Thymus (tissue), 11 donors: ENCODE results near the gene PRDM11. TPM values are rescaled to one million over a fixed set of nuclear protein-coding genes. Genes with fewer than 3 reads are reported as not detected.

Experiments used
- DNase-seq, 9 donors: peaks; one replicate each; pipeline ENCODE4 v3.0.0-alpha.2; 2013; ENCODE audit warnings: low spot score in 9 of 9, low read depth in 6 of 9, missing footprints in 1 of 9
- H3K27ac ChIP-seq, 2 donors: one replicate each; pipeline ENCODE4 v1.5.1; 2013; ENCODE audit warnings: control low read depth in 1 of 2, low read depth in 1 of 2, low read length in 1 of 2, mild to moderate bottlenecking in 1 of 2, moderate library complexity in 1 of 2
- H3K27me3 ChIP-seq, 2 donors: one replicate each; pipeline ENCODE4 v1.5.1; 2013; ENCODE audit warnings: low read length in 1 of 2; ENCODE audit not compliant: control insufficient read depth in 2 of 2, insufficient read depth in 1 of 2
- H3K36me3 ChIP-seq, 2 donors: one replicate each; pipeline ENCODE4 v1.5.1; 2013; ENCODE audit warnings: low read length in 1 of 2, mild to moderate bottlenecking in 1 of 2, moderate library complexity in 1 of 2; ENCODE audit not compliant: control insufficient read depth in 2 of 2, insufficient read depth in 2 of 2
- H3K4me1 ChIP-seq, 2 donors: one replicate each; pipeline ENCODE4 v1.5.1; 2013; ENCODE audit warnings: low read length in 2 of 2; ENCODE audit not compliant: control insufficient read depth in 2 of 2, insufficient read depth in 2 of 2
- H3K4me3 ChIP-seq, 2 donors: one replicate each; pipeline ENCODE4 v1.5.1; 2013; ENCODE audit warnings: low read length in 2 of 2, control low read depth in 1 of 2, mild to moderate bottlenecking in 1 of 2
- H3K9me3 ChIP-seq, 2 donors: one replicate each; pipeline ENCODE4 v1.5.1; 2013; ENCODE audit warnings: low read length in 1 of 2, mild to moderate bottlenecking in 1 of 2; ENCODE audit not compliant: control insufficient read depth in 2 of 2, insufficient read depth in 1 of 2
- WGBS: extraction: QIAGEN DNeasy Blood & Tissue Kit; methylation state at CpG from one replicate; pipeline ENCODE4 v1.1.7; 2013; 5-methylcytosine and 5-hydroxymethylcytosine counted together
- polyA plus RNA-seq: library from polyadenylated mRNA; stranded (reverse); fragments of 200-250 nt; gene quantifications from one replicate; pipeline ENCODE4 v1.2.3, GENCODE V29; 2013
- total RNA-seq: library from RNA; stranded (reverse); fragments of 120-200 nt; gene quantifications from one replicate; pipeline ENCODE4 v1.2.4, GENCODE V29; 2013
- donor health status: healthy.

Gene PRDM11
- total and polyA plus RNA-seq, 2 donors: 2.1 to 2.5 TPM

DNA sequence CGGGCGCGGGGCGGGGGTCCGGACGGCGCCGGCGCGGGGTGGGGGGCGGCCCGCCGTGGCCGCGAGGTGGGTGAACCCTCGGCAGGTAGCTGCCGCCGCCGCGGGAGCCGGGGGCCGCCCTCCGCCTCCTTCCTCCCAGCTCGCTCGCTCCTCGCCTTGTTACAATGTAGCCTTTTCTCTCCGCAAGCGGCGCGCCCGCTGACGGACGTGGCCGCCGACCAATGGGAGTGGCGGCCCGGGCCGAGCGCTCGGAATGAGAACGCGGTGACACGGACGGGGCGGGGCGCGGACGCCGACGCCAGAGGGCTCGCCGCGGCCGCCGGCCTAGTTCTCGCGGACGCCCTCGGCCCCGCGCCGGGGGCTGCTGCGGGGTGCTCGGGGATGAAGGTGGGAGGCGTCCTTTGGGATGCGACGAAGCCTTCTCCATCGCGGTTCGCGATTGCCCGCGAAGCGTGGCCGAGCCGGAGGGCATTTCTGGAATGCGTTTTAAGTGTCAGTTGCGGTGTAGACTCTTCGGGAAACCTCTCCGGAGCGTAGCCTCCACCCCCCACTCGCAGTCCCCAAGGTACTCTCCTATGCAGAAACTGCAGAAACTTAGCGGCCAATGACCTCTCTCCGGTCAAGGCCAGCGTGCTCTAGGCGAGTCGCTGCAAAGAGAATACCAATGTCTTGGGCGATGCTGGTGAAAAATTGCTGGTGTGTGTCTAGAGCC is 734 bp downstream of the PRDM11 start:
- Histone ChIP-seq H3K36me3 (no peaks in the 10 kb centered on the region), H3K27me3 (peaks cover 18 to 39% of the 10 kb centered on the region in 2 donors), H3K4me1 (peaks cover 14 to 17% of the 10 kb centered on the region in 2 donors), H3K9me3 (no peaks in the 10 kb centered on the region), H3K4me3 (peak overlapping the region; percentile 63 to 69), H3K27ac (peak overlapping the region; percentile 47 to 55)
- under 1% methylated on average over 88 of the region's 88 CpGs for WGBS
- peak; percentile 60 to 96 (median 90) for DNase-seq

GRCh38 chr11:45147891-45148675 is 1.6 kb downstream of the PRDM11 start:
- Histone ChIP-seq H3K36me3 (no peaks in the 10 kb centered on the region), H3K4me3 (peak overlapping the region; percentile 63 to 69), H3K27me3 (peaks cover 18 to 33% of the 10 kb centered on the region in 2 donors), H3K4me1 (peaks cover 14 to 17% of the 10 kb centered on the region in 2 donors), H3K9me3 (no peaks in the 10 kb centered on the region), H3K27ac (no peak overlapping the region)
- DNase-seq: no peak
- WGBS: 91% methylated on average over 12 of the region's 12 CpGs

GRCh38 chr11:45149483-45150056 is 3.1 kb downstream of the PRDM11 start:
- Histone ChIP-seq H3K27me3 (peaks cover 18 to 23% of the 10 kb centered on the region in 2 donors), H3K9me3 (no peaks in the 10 kb centered on the region), H3K27ac (no peak overlapping the region), H3K4me1 (peaks cover 14 to 17% of the 10 kb centered on the region in 2 donors), H3K36me3 (no peaks in the 10 kb centered on the region), H3K4me3 (no peak overlapping the region)
- DNase-seq: no peak
- WGBS: 85% methylated on average over 8 of the region's 8 CpGs

GRCh38 chr11:45150301-45150700 is 3.9 kb downstream of the PRDM11 start:
- WGBS: 100% methylated on average over 2 of the region's 2 CpGs
- H3K9me3 ChIP-seq: no peaks in the 10 kb centered on the region
- peaks cover 14 to 16% of the 10 kb centered on the region in 2 donors for H3K4me1 ChIP-seq
- H3K36me3 ChIP-seq: no peaks in the 10 kb centered on the region
- DNase-seq: no peak
- no peak overlapping the region for H3K27ac ChIP-seq
- peaks cover 13 to 16% of the 10 kb centered on the region in 2 donors for H3K27me3 ChIP-seq
- H3K4me3 ChIP-seq: no peak overlapping the region

GRCh38 chr11:45150943-45151342 is 4.5 kb downstream of the PRDM11 start:
- no peaks in the 10 kb centered on the region for H3K9me3 ChIP-seq
- DNase-seq: no peak
- H3K27me3 ChIP-seq: peaks cover 8 to 9% of the 10 kb centered on the region in 2 donors
- no peak overlapping the region for H3K27ac ChIP-seq
- peaks cover 9 to 11% of the 10 kb centered on the region in 2 donors for H3K4me1 ChIP-seq
- no peaks in the 10 kb centered on the region for H3K36me3 ChIP-seq
- no peak overlapping the region for H3K4me3 ChIP-seq
- 96% methylated on average over 4 of the region's 4 CpGs for WGBS

GRCh38 chr11:45151362-45151982 is 5.0 kb downstream of the PRDM11 start:
- Histone ChIP-seq H3K4me1 (peaks cover 6 to 7% of the 10 kb centered on the region in 2 donors), H3K9me3 (no peaks in the 10 kb centered on the region), H3K4me3 (no peak overlapping the region), H3K27ac (no peak overlapping the region), H3K27me3 (peaks cover 3 to 4% of the 10 kb centered on the region in 2 donors), H3K36me3 (no peaks in the 10 kb centered on the region)
- DNase-seq: no peak
- 96% methylated on average over 6 of the region's 6 CpGs for WGBS

- H3K4me1 ChIP-seq: peaks cover under 1 to 6% of the 10 kb centered on the region in 2 donors
- no peak overlapping the region for H3K27ac ChIP-seq
- no peaks in the 10 kb centered on the region for H3K9me3 ChIP-seq
- H3K36me3 ChIP-seq: no peaks in the 10 kb centered on the region
- DNase-seq: no peak
- 95% methylated on average over 14 of the region's 14 CpGs for WGBS
- no peaks in the 10 kb centered on the region for H3K27me3 ChIP-seq
- no peak overlapping the region for H3K4me3 ChIP-seq
These were observed 6.5 kb downstream of the PRDM11 start for GRCh38 chr11:45152740-45153595.

- WGBS: 89% methylated on average over 6 of the region's 6 CpGs
- no peak for DNase-seq
- Histone ChIP-seq H3K9me3 (no peaks in the 10 kb centered on the region), H3K27me3 (no peaks in the 10 kb centered on the region), H3K27ac (no peak overlapping the region), H3K4me1 (peaks cover 0 to 16% of the 10 kb centered on the region in 2 donors), H3K36me3 (no peaks in the 10 kb centered on the region), H3K4me3 (no peak overlapping the region)
These were observed 7.8 kb downstream of the PRDM11 start for GRCh38 chr11:45154276-45154675.
